G401.6 (cell line): Measurements from ENCODE around the gene FAM151A.

Experiments used
- FAIRE-seq: peaks from 2 replicates; lab custom pipeline; 2012; peaks lifted over from hg19 to GRCh38; lab: Jason Lieb, UNC

The FAM151A gene

DNA sequence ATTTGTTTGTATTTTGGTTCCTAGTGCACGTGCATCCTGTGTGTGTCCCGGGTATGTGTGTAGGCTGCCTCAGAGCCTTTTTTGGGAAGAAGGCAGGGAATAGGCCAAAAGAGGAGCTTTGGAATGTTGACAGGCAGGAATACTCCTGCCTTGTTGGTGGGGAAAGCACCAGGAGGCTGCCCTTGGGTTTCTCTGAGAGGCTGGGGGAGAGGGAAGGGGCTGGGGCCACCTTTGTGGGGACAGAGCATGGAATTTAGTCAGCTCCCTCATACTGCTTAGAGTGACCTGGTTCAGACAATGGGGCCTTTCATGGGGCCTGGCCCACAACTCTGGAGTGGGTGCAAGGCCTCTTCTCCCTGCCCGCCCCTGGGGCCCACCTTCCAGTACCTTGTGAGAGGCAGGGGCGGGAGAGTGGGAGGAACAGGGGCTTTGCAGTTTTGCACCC is 44.0 kb downstream of the FAM151A start:
- no peak for FAIRE-seq

DNA sequence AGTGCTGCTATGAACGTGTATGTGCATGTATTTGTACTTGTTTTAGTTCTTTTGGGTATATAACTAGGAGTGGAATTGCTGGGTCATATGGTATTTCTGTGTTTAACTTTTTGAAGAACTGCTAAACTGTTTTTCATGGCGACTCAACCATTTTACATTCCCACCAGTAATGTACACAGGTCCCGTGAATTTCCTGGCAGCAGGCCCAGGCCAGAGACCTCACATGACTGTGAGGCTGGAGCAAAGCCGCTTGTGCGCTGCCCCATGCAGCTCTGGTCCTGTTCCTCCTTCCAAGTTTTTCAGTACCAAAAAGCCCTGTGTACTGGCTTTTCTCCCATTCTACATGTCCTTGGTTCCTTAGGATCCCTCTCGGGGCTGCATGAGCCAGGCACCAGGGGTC is 45.7 kb downstream of the FAM151A start:
- FAIRE-seq = no peak

GRCh38 chr1:54575605-54576290 is 47.6 kb downstream of the FAM151A start:
- FAIRE-seq = no peak

DNA sequence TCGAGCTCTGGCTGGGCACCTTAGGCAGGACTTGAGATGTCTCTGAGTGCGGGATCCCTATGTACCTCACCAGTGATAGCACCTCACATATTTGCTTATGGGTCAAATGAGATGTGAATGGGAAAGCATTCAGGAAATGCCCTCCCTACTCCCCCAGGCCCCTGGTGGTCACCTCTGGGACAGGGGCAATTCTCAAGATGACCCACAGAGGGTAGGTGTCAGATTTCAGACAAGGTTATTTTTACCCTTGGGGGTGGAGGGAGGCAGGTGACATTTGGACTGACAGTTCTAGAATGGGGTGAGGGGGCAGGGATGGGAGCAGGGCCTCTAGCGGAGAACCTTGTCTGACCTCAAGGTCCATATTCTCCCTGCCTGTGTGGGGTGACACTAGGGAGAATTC is 48.2 kb downstream of the FAM151A start:
- no peak for FAIRE-seq

DNA sequence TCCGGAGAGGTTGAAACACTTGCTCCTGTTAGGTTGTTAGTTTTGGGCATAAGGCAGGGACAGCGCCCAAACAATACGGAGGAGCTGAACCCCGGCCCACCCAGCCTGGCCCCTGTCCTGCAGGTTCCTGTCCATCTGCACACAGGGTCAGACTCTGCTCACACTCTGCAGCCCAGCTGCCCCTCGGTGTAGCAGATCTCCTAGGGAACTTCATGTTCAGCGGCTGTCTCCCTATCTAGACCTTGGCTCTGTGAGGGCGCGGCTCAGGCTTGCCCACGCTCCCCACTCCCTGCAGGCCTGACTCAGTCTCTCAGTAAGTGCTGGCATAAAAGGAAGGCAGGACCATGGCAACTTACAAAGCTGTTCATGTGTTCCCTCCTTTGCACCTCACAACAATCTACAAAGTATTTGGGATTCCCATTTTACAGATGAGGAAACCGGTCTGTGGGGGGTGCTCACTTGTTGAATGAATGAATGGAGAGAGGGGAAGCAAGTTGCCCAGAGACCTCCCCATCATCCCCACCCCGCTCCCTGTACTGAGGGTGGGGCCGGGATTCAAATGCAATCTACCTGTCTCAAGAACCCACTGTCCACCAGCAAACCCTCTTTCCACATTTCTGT is 49.1 kb downstream of the FAM151A start:
- no peak for FAIRE-seq

GRCh38 chr1:54572542-54572850 is 50.8 kb downstream of the FAM151A start:
- FAIRE-seq = no peak

- FAIRE-seq = no peak
Observed at GRCh38 chr1:54571803-54572541, 51.4 kb downstream of the FAM151A start.

- FAIRE-seq = no peak
Observed at GRCh38 chr1:54571326-54571725, 52.0 kb downstream of the FAM151A start.

- no peak for FAIRE-seq
Observed at GRCh38 chr1:54570161-54570560, 53.2 kb downstream of the FAM151A start.

DNA sequence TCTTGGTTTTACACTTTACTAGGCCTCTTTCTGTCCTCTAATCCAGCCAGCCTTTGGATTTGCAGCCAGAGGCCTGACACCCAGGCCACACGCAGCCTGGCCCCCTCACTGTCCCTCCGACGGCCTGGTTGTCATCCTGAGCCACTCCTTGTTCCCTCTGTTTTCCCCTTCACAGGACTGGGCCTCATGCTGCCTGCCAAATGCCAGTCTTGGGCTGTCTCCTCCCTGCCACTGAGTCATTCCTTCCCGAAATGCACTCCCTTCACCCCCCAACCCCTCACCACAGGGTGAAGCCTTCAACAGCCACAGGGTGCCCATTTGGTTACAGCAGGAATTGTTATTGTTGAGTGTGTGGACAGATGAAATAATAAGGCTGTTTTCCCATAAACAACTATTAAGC is 54.0 kb downstream of the FAM151A start:
- no peak for FAIRE-seq

GRCh38 chr1:54567961-54568360 is 55.4 kb downstream of the FAM151A start:
- FAIRE-seq = no peak

DNA sequence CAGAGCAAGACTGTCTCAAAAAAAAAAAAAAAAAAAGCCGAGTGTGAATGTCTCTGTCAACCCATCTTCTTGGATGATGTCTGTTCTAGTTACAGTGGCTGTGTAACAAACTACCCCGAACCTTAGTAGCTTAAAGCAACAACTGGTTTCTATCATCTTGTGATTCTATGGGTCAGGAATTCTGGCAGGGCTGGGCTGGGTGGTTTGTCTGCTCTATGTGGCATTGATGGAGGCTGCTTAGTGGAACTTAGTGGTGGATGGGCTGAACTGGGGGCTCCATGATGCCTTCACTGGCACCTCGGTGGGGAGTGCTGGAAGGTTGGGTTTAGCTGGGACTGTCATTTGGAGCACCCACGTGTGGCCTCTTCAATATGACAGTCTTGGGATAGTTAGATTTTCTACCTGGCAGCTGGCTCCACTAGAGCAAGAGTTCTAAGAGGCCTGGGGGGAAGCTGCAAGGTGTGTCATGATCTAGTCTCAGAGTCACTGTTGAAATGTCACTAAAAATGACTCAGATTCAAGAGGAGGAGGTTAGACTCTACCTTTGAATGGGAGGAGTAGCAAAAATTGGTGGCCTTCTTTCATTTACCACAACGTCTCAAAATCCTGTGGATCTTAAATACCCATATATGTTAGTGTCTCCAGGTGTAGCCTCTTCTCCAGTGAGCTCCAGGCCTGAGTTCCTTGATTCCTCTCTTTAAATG is 56.7 kb downstream of the FAM151A start:
- FAIRE-seq = no peak

DNA sequence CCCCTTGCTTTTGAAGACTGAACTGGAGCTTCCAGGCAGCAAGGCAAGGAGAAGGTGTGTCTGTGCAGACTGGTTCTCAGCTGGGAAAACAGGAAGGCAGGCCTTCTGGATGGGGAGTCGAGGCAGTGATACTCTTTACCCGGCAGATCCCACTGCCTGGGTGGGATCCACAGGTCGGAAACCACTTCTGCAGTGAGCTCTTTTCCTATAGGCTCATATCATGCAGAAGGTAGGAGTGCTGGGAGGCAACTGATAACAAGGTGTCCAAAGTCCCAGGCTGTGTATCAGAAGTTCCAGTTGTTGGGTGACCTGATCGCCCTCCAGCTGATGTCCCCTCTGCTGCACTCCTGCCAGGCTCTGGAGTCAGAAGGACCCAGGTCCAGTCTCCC is 58.2 kb downstream of the FAM151A start:
- no peak for FAIRE-seq

GRCh38 chr1:54564312-54565112 is 58.8 kb downstream of the FAM151A start:
- no peak for FAIRE-seq

DNA sequence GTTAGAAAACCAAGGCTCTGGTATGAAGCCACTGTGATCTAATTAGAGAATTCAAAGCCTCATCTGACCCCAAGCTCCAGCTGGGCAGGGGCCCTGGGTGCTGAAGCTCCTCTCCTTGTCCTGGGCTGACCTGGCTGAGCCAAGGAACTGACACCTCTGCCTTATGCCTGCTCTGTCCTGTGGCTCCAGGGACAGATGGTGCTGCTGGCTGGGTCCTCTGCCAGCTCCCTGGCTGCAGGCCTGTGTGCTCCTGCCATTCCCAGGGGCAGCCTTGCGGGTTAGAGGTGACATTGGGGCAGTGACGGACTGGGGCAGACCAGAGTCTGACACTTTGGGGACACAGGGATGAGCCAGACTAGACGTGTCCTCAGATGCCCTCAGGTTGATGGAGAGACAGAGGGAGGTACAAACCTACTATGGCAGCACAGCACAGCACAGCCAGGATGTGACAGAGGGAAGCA is 63.5 kb downstream of the FAM151A start:
- FAIRE-seq = no peak
